IMR-90 (cell line): Measurements from ENCODE around the gene CLPTM1. TPM values are rescaled to one million over a fixed set of nuclear protein-coding genes. Genes with fewer than 3 reads are reported as not detected.
"Not testable (repeated sequence)": the region's sequence is repeated elsewhere in the genome, so short reads cannot be mapped to it uniquely, and the experiment has no call there.

ENCODE experiments used
- ATAC-seq: fragments of 200-7000 bp; cut with Tn5 transposase; 2 replicates; pipeline ENCODE4 v1.9.1; 2020; ENCODE audit warnings: low read depth, mild to moderate bottlenecking, moderate library complexity
- BruUV-seq: library from RNA; stranded (reverse); fragments of 400-500 nt; replicated peaks from 2 replicates; lab custom pipeline; 2021; lab: Mats Ljungman, UMichigan
- CTCF ChIA-PET: fragments of 300-600 bp; formaldehyde crosslinking; extraction: SDS; loops from one replicate; lab custom pipeline; 2021; ENCODE audit warnings: antibody characterized with exemption; lab: Yijun Ruan, JAX
- POLR2A ChIA-PET: fragments of 300-600 bp; sonication (Branson Sonifier 250); formaldehyde crosslinking; loops from one replicate; lab custom pipeline; 2022; ENCODE audit warnings: antibody characterized with exemption; ENCODE audit not compliant: unreplicated experiment; lab: Charles Lee
- DNase-seq: peaks from one replicate; pipeline ENCODE4 v3.0.0; 2013
- H2AFZ ChIP-seq: replicated peaks from 2 replicates; pipeline ENCODE3; 2013; ENCODE audit warnings: low read length, mild to moderate bottlenecking; ENCODE audit not compliant: poor library complexity
- H2AK5ac ChIP-seq: 2 replicates; pipeline ENCODE4 v1.6.1; 2013; ENCODE audit warnings: low read depth, low read length, inconsistent platforms
- H2AK9ac ChIP-seq: replicated peaks from 2 replicates; pipeline ENCODE3; 2013; ENCODE audit warnings: mild to moderate bottlenecking, low read depth, low read length, moderate library complexity; ENCODE audit not compliant: poor library complexity
- H2BK120ac ChIP-seq: 2 replicates; pipeline ENCODE4 v1.6.1; 2013; ENCODE audit warnings: low read depth, low read length, inconsistent platforms
- H2BK15ac ChIP-seq: 3 replicates; pipeline ENCODE4 v1.6.1; 2013; ENCODE audit warnings: low read depth, low read length, inconsistent platforms
- H2BK20ac ChIP-seq: 2 replicates; pipeline ENCODE4 v1.6.1; 2013; ENCODE audit warnings: low read depth, mild to moderate bottlenecking, inconsistent platforms, low read length, moderate library complexity
- H2BK5ac ChIP-seq: 2 replicates; pipeline ENCODE4 v1.6.1; 2013; ENCODE audit warnings: mild to moderate bottlenecking, low read depth, low read length, inconsistent platforms; ENCODE audit not compliant: poor library complexity, severe bottlenecking
- H3K14ac ChIP-seq: replicated peaks from 2 replicates; pipeline ENCODE4 v1.6.1; 2013; ENCODE audit warnings: low read depth, low read length, inconsistent platforms
- H3K18ac ChIP-seq: 2 replicates; pipeline ENCODE4 v1.6.1; 2013; ENCODE audit warnings: low read depth, low read length, control low read depth
- H3K23ac ChIP-seq: 2 replicates; pipeline ENCODE4 v1.6.1; 2013; ENCODE audit warnings: low read depth, low read length, inconsistent platforms
- H3K27ac ChIP-seq: 2 replicates; pipeline ENCODE4 v1.5.1; 2013; ENCODE audit warnings: mild to moderate bottlenecking, control low read depth, low read length; ENCODE audit not compliant: insufficient read depth
- H3K27me3 ChIP-seq: 2 replicates; pipeline ENCODE4 v1.6.1; 2013; ENCODE audit warnings: low read length; ENCODE audit not compliant: control insufficient read depth, insufficient read depth
- H3K36me3 ChIP-seq: 2 replicates; pipeline ENCODE4 v1.6.1; 2013; ENCODE audit warnings: low read length, mixed read lengths; ENCODE audit not compliant: control insufficient read depth, insufficient read depth
- H3K4ac ChIP-seq: 2 replicates; pipeline ENCODE4 v1.6.1; 2013; ENCODE audit warnings: low read depth, low read length, inconsistent platforms
- H3K4me1 ChIP-seq: 2 replicates; pipeline ENCODE4 v1.6.1; 2013; ENCODE audit warnings: low read length, mixed read lengths; ENCODE audit not compliant: control insufficient read depth, insufficient read depth
- H3K4me2 ChIP-seq: 2 replicates; pipeline ENCODE4 v1.6.1; 2013; ENCODE audit warnings: low read depth, mild to moderate bottlenecking, control low read depth, low read length, moderate library complexity
- H3K4me3 ChIP-seq: 2 replicates; pipeline ENCODE4 v1.5.1; 2013; ENCODE audit warnings: low read depth, mild to moderate bottlenecking, control low read depth, low read length, moderate library complexity; ENCODE audit not compliant: insufficient read depth
- H3K56ac ChIP-seq: 2 replicates; pipeline ENCODE4 v1.6.1; 2013; ENCODE audit warnings: low read length, inconsistent platforms; ENCODE audit not compliant: insufficient read depth; ENCODE audit errors: extremely low read depth
- H3K79me1 ChIP-seq, 2 experiments: 2 replicates each; pipeline ENCODE4 v1.6.1; 2013; ENCODE audit warnings: low read length in 2 of 2, inconsistent platforms in 1 of 2, low read depth in 1 of 2
- H3K9ac ChIP-seq: 2 replicates; pipeline ENCODE4 v1.6.1; 2013; ENCODE audit warnings: low read depth, low read length, control low read depth
- H3K9me1 ChIP-seq: 2 replicates; pipeline ENCODE4 v1.6.1; 2013; ENCODE audit warnings: low read length, inconsistent platforms; ENCODE audit not compliant: insufficient read depth
- H3K9me3 ChIP-seq: 2 replicates; pipeline ENCODE4 v1.6.1; 2013; ENCODE audit warnings: low read length; ENCODE audit not compliant: control insufficient read depth, insufficient read depth
- H4K20me1 ChIP-seq: 2 replicates; pipeline ENCODE4 v1.6.1; 2013; ENCODE audit warnings: low read length, inconsistent platforms; ENCODE audit not compliant: insufficient read depth
- H4K5ac ChIP-seq: 2 replicates; pipeline ENCODE4 v1.6.1; 2013; ENCODE audit warnings: mild to moderate bottlenecking, low read depth, low read length, control low read depth
- H4K8ac ChIP-seq, 2 experiments: 2 replicates each; pipeline ENCODE4 v1.6.1; 2013; ENCODE audit warnings: low read depth in 2 of 2, low read length in 2 of 2, control low read depth in 1 of 2, inconsistent platforms in 1 of 2
- H4K91ac ChIP-seq: 2 replicates; pipeline ENCODE4 v1.6.1; 2013; ENCODE audit warnings: low read depth, low read length, inconsistent platforms; ENCODE audit not compliant: insufficient read depth
- WGBS, 2 experiments: methylation state at CpG; one replicate each; pipeline versions ENCODE4 v1.1.5 to v1.1.7; 2013; ENCODE audit warnings: missing lambda C conversion rate in 2 of 2; ENCODE audit not compliant: insufficient read length in 1 of 2; ENCODE audit errors: extremely low coverage in 2 of 2; 5-methylcytosine and 5-hydroxymethylcytosine counted together
- dilution Hi-C: fragments of 300-500 bp; cut with HindIII; formaldehyde crosslinking; loops from one replicate; pipeline ENCODE4 v1.14.3; 2018; ENCODE audit warnings: low sequenced_read_pairs; ENCODE audit not compliant: unreplicated experiment
- in situ Hi-C: fragments of 300-500 bp; cut with MboI; formaldehyde crosslinking; loops from 3 replicates; pipeline ENCODE4 v1.14.3; 2019; ENCODE audit warnings: low sequenced_read_pairs, inconsistent platforms, mixed read lengths
- intact Hi-C: fragments of 100-400 bp; cut with micrococcal nuclease; formaldehyde crosslinking; loops from 2 replicates; pipeline ENCODE4 v1.10.0; 2022
- polyA plus RNA-seq, 3 experiments: library from polyadenylated mRNA; depleted of rRNA; stranded (reverse); fragments of >200 nt; gene quantifications; 2 replicates each; pipeline ENCODE4 v1.2.3, GENCODE V29; 2012; ENCODE audit warnings: low replicate concordance in 1 of 3
- total RNA-seq: library from RNA; depleted of rRNA; stranded (reverse); fragments of >200 nt; gene quantifications from 2 replicates; pipeline ENCODE4 v1.2.3, GENCODE V29; 2012

Gene CLPTM1
- total and polyA plus RNA-seq, 2 of the 4 experiments (the other 2 are of a cell fraction), result 23.8 to 88.8 TPM

GRCh38 chr19:44926245-44927077 is 28.7 kb upstream of the CLPTM1 start:
- H3K4me3 ChIP-seq, H4K91ac ChIP-seq, POLR2A ChIA-PET, H2BK15ac ChIP-seq, H3K9ac ChIP-seq, H4K8ac ChIP-seq, dilution Hi-C loops, H3K14ac ChIP-seq, H2BK5ac ChIP-seq, H4K20me1 ChIP-seq, H3K4ac ChIP-seq, H2AK9ac ChIP-seq, H3K36me3 ChIP-seq, H3K79me1 ChIP-seq, H3K9me1 ChIP-seq, H2BK120ac ChIP-seq, H3K27ac ChIP-seq, H3K23ac ChIP-seq, intact Hi-C loops, DNase-seq, CTCF ChIA-PET, H3K9me3 ChIP-seq, in situ Hi-C loops, H3K27me3 ChIP-seq, H3K56ac ChIP-seq, H3K4me2 ChIP-seq, BruUV-seq: not testable (repeated sequence)
- H2BK20ac ChIP-seq, result peak overlapping the region; percentile 34; the same call in 1 of the 2 replicates
- H2AFZ ChIP-seq, result peak overlapping the region; percentile 69
- H3K18ac ChIP-seq, result peak overlapping the region; percentile 5; the same call in 1 of the 2 replicates
- 96% methylated on average over 4 of the region's 19 CpGs; no CpG with 5 or more reads in 1 of the 2 experiments for WGBS, 2 experiments
- peak; percentile 2; the same call in 1 of the 2 replicates for ATAC-seq
- peak overlapping the region; percentile 16; the same call in 1 of the 2 replicates for H4K5ac ChIP-seq
- peak overlapping the region; percentile 70; the same call in 1 of the 2 replicates for H2AK5ac ChIP-seq
- peaks cover 23% of the 10 kb centered on the region for H3K4me1 ChIP-seq
